BLaER1 treated with 17β-estradiol and CSF1 and Interleukin-3, amounts not matched to agents 10 nM and 100 nM (cell line): ENCODE measurements around the gene CHTF18.

Experiments
- H3K27ac ChIP-seq, 11 experiments: shearing (Covaris generic); formaldehyde crosslinking; 2 replicates each; pipeline ENCODE4 v1.8.1; 2022
- H3K27me3 ChIP-seq, 11 experiments: shearing (Covaris generic); formaldehyde crosslinking; 2 replicates each; pipeline ENCODE4 v1.8.1; 2022
- H3K36me3 ChIP-seq, 11 experiments: shearing (Covaris generic); formaldehyde crosslinking; 2 replicates each; pipeline ENCODE4 v1.8.1; 2022
- H3K4me1 ChIP-seq, 10 experiments: shearing (Covaris generic); formaldehyde crosslinking; 2 replicates each; pipeline ENCODE4 v1.8.1; 2022
- H3K4me2 ChIP-seq, 11 experiments: shearing (Covaris generic); formaldehyde crosslinking; 2 replicates each; pipeline ENCODE4 v1.8.1; 2022
- H3K4me3 ChIP-seq, 10 experiments: shearing (Covaris generic); formaldehyde crosslinking; 2 replicates each; pipeline ENCODE4 v1.8.1; 2022
- H3K9ac ChIP-seq, 11 experiments: shearing (Covaris generic); formaldehyde crosslinking; 2 replicates each; pipeline ENCODE4 v1.8.1; 2022
- H3K9me3 ChIP-seq, 11 experiments: shearing (Covaris generic); formaldehyde crosslinking; replicated peaks in 1 of 11; 2 replicates each; pipeline ENCODE4 v1.8.1; 2022
- H4K20me1 ChIP-seq, 11 experiments: shearing (Covaris generic); formaldehyde crosslinking; 2 replicates each; pipeline ENCODE4 v1.8.1; 2022
- Cebpa-rat ChIP-seq, 11 experiments: shearing (Covaris generic); IDR thresholded peaks; 2 replicates each; pipeline ENCODE4 v1.8.1; 2022

Gene CHTF18

DNA sequence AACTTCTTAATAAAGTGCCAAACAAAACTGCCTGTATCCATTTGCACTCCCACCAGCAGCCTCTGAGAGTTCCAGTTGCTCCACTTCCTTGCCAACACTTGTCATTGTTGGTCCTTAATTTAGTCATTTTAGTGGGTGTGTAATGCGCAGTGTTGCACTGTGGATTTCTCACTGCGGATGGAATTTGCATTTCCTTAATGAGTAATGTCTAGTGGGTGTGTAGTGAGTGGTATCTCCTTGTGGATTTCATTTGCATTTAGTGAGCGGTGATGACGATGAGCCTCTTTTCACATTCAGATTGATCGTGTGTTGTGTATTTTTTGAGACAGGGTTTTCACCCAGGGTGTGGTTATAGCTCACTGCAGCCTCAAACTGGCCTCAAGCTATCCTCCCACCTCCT, 32.0 kb upstream of the CHTF18 start:
- Histone ChIP-seq H3K4me1 (peaks cover 32 to 75% (median 44%) of the 10 kb centered on the region in 10 experiments), H3K36me3 (no peaks in the 10 kb centered on the region), H3K4me3 (no peak overlapping the region), H3K27ac (no peak overlapping the region), H3K4me2 (peak overlapping the region; percentile 68 to 92 (median 82); a peak in 19 of 22 replicates), H4K20me1 (no peaks in the 10 kb centered on the region), H3K9me3 (peaks cover 0 to 5% (median 0%) of the 10 kb centered on the region in 11 experiments; a peak in 2 of 22 replicates), H3K27me3 (no peaks in the 10 kb centered on the region), H3K9ac (no peak overlapping the region)
- TF ChIP-seq Cebpa-rat (IDR thresholded peaks at IDR 0.05), result no peak

DNA sequence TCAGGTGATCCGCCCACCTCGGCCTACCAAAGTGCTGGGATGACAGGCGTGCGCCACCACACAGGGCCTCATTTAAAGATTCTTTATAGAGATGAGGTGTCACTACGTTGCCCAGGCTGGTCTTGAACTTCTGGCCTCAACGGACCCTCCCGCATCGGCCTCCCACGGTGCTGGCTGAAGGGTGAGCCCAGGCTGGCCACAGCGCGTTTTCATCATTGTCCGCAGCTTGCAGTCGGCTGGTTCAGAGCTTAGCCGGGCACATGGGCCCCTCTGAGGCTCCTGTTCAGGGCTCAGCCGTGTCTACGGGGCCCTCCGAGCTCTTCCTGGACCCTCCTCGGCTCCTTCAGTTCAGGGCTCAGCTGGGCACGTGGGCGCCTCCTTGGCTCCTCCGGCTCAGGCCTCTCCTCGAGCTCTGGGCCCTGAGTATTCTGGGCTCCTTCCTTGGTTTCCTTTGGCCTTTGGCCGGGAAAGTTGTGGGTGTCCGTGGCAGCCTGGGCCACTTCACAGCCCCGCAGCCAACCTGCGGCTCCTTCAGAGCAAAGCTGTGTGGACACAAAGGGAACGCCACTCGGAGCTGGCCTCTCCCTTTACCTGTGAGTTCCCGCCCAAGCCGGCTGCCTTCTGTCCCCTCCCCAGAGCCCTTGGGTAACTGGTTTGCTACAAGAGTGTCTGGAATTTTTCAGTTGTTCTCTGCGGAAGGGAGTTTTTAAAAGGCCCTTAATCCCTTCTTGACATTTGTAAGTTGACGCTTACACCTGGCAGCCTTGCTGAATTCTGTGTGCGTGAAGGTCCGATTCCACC, 29.1 kb upstream of the CHTF18 start:
- no peak overlapping the region for H3K27ac ChIP-seq
- no peak overlapping the region for H3K9ac ChIP-seq
- H3K4me1 ChIP-seq, result peaks cover 35 to 64% (median 52%) of the 10 kb centered on the region in 10 experiments
- H3K4me3 ChIP-seq, result no peak overlapping the region
- H3K4me2 ChIP-seq, result no peak overlapping the region
- H3K9me3 ChIP-seq, result peaks cover 0 to 5% (median 0%) of the 10 kb centered on the region in 11 experiments; a peak in 2 of 22 replicates
- TF ChIP-seq Cebpa-rat (IDR thresholded peaks at IDR 0.05), result no peak
- no peaks in the 10 kb centered on the region for H3K27me3 ChIP-seq
- H4K20me1 ChIP-seq, result no peaks in the 10 kb centered on the region
- H3K36me3 ChIP-seq, result no peaks in the 10 kb centered on the region

DNA sequence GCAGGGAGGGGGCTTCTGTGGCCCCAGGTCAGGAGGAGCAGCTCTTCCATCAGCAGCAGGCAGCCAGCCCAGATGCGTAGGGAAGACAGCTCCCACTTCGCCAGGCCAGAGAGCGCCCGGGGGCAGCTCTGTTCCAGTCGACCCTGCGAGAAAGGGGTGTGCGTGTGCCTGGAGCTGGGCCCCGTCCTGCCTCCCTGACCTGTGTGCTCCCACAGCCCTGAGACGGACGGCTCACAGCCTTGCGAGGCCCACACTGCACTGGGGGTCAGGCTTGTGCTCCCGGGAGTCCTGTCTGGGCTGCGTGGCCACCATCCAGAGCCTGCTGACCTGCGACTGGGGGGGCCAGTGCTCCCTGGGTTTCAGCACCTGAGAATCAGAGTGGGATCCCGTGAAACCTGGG, 28.4 kb upstream of the CHTF18 start:
- no peak overlapping the region for H3K9ac ChIP-seq
- no peak for TF ChIP-seq Cebpa-rat (IDR thresholded peaks at IDR 0.05)
- H4K20me1 ChIP-seq, result no peaks in the 10 kb centered on the region
- no peak overlapping the region for H3K27ac ChIP-seq
- H3K4me2 ChIP-seq, result no peak overlapping the region
- no peak overlapping the region for H3K4me3 ChIP-seq
- no peaks in the 10 kb centered on the region for H3K36me3 ChIP-seq
- peaks cover 27 to 56% (median 46%) of the 10 kb centered on the region in 10 experiments for H3K4me1 ChIP-seq
- H3K9me3 ChIP-seq, result peaks cover 0 to 5% (median 0%) of the 10 kb centered on the region in 11 experiments; a peak in 2 of 22 replicates
- no peaks in the 10 kb centered on the region for H3K27me3 ChIP-seq

DNA sequence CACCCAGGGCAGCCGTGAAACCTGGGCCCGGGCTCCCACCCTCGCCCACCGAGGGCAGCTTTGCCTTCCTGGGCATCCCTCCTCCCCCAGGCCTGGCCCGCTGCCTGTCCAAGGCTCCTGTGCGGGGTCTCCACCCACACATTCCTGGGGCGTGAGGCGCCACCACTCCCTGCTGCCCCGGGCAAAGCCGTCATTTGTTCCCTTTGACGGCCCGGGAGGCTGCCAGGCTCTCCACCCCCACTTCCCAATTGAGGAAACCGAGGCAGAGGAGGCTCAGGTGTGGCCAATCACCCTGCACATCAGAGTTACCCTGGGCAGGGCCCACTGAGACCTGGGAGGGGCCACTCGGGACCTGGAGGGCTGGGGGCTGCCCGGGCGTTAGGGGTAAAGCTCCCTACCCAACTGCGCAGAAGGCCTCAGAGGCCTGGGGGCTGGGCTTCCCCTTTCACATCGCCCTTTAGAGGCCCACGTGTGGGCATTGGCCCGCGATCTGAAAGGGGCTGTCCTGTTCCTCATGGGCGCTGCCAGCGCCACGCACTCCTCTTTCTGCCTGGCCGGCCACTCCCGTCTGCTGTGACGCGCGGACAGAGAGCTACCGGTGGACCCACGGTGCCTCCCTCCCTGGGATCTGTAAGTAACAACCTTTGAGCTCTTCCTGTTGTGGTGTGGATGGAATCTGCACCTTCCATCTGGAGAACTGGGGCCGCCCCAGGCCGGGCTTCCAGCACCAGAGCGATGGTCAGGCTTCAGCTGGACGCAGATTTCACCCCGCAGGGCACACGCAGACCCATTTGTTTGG, 27.7 kb upstream of the CHTF18 start, which contains the start of gene MSLN:
Gene MSLN (plus strand): TSS at position 190 of the 799 bp plus-strand sequence. CDS start 1,947 bp downstream, outside the sequence.
- H3K27me3 ChIP-seq, result no peaks in the 10 kb centered on the region
- peaks cover 20 to 49% (median 40%) of the 10 kb centered on the region in 10 experiments for H3K4me1 ChIP-seq
- peak within 1 kb of the TSS; percentile 1 to 58 (median 36); a peak in 17 of 22 replicates for H3K4me2 ChIP-seq
- no peak within 1 kb of the TSS for H3K4me3 ChIP-seq
- peaks cover 0 to 5% (median 0%) of the 10 kb centered on the region in 11 experiments; a peak in 2 of 22 replicates for H3K9me3 ChIP-seq
- TF ChIP-seq Cebpa-rat (IDR thresholded peaks at IDR 0.05), result no peak
- no peaks in the 10 kb centered on the region; a peak in 1 of 22 replicates for H4K20me1 ChIP-seq
- H3K9ac ChIP-seq, result no peak within 1 kb of the TSS; a peak in 1 of 22 replicates
- H3K36me3 ChIP-seq, result no peaks in the 10 kb centered on the region
- no peak within 1 kb of the TSS for H3K27ac ChIP-seq

DNA sequence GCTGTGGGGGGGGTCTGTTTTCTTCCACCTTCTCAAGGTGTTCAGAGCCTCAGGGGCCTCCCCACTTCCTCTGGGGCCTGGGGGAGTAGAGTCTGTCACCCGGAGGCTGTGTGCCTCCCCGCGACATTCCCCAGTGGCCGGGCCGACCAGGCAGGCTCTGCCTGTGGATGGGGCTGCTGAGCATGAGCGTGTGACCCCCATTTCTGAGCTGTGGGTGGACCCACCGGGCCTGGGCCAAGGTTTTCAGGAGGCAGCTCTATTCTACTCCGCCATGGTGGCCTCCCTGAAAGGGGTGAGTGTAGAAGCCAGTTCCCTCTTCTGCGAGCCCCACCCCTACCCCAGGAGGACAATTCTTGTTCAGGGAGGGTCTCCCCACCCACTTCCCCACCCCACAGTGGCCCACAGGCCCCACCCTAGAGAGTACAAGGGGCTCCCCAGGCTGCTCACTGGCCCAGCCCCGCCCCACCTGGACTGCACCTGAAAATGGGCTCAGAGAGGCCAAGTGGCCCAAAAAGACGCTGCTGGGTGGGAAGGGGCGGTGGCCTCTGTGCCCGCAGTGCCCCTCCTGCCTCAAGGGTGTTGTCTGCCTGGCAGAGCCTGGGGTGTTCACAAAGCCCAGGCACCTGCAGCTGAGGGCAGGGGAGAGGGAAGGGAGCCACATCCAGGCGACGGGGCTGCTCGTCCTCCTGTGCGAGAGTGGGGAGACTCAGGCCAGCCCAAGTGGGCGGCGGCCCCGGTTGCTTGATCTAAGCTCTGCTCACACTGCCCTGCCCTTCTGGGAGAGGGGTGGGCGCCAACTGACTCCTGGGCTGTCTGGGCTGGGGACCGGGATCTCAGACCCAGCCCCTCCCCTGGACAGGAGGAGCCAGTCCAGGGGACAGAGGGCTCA, 26.6 kb upstream of the CHTF18 start:
- no peak for TF ChIP-seq Cebpa-rat (IDR thresholded peaks at IDR 0.05)
- no peak overlapping the region for H3K27ac ChIP-seq
- H4K20me1 ChIP-seq, result no peaks in the 10 kb centered on the region; a peak in 1 of 22 replicates
- 0 out of 22 replicates have a peak overlapping the region, but pooled peaks of 1 of the 11 experiments have one; percentile 5 for H3K9ac ChIP-seq
- H3K4me1 ChIP-seq, result peaks cover 14 to 44% (median 35%) of the 10 kb centered on the region in 10 experiments
- H3K4me3 ChIP-seq, result no peak overlapping the region
- H3K27me3 ChIP-seq, result no peaks in the 10 kb centered on the region
- H3K9me3 ChIP-seq, result no peaks in the 10 kb centered on the region
- H3K4me2 ChIP-seq, result peak overlapping the region in 10 of 11 experiments; percentile 9 to 58 (median 36); a peak in 17 of 22 replicates
- no peaks in the 10 kb centered on the region for H3K36me3 ChIP-seq

DNA sequence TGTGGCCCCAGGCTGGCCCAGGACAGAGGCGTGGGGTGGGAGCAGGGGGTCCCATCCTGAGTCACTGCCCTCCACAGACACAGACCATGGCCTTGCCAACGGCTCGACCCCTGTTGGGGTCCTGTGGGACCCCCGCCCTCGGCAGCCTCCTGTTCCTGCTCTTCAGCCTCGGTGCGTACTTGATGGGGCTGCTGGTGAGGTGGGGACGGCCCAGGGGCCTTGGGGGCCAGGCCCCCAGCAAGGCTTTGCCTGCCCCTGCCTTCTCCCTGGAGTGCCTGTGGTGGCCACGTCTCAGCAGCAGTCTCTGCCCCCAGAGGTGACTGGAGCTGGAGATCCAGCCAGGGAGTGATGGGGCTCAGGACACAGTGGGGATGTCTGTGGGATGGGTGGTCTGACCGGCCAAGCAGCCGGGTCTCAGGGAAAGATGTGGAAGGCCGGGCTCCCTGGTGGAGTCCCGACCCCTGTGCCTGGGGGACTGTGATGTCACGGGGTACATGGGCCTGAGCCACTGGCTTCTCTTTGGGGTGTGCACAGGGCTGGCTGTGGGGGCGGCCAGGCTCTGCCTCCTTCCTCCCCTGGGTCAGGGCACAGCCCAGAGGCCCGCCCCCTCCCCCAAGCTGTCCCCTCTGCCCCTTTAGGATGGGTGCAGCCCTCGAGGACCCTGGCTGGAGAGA, 25.7 kb upstream of the CHTF18 start:
- Histone ChIP-seq H4K20me1 (no peaks in the 10 kb centered on the region; a peak in 1 of 22 replicates), H3K4me2 (peak overlapping the region in 6 of 11 experiments; percentile 28 to 58 (median 38); a peak in 8 of 22 replicates), H3K4me3 (no peak overlapping the region), H3K9me3 (no peaks in the 10 kb centered on the region), H3K27me3 (no peaks in the 10 kb centered on the region), H3K27ac (no peak overlapping the region), H3K9ac (0 out of 22 replicates have a peak overlapping the region, but pooled peaks of 2 of the 11 experiments have one; percentile 2 to 5), H3K4me1 (peaks cover 5 to 35% (median 26%) of the 10 kb centered on the region in 10 experiments), H3K36me3 (no peaks in the 10 kb centered on the region)
- no peak for TF ChIP-seq Cebpa-rat (IDR thresholded peaks at IDR 0.05)

DNA sequence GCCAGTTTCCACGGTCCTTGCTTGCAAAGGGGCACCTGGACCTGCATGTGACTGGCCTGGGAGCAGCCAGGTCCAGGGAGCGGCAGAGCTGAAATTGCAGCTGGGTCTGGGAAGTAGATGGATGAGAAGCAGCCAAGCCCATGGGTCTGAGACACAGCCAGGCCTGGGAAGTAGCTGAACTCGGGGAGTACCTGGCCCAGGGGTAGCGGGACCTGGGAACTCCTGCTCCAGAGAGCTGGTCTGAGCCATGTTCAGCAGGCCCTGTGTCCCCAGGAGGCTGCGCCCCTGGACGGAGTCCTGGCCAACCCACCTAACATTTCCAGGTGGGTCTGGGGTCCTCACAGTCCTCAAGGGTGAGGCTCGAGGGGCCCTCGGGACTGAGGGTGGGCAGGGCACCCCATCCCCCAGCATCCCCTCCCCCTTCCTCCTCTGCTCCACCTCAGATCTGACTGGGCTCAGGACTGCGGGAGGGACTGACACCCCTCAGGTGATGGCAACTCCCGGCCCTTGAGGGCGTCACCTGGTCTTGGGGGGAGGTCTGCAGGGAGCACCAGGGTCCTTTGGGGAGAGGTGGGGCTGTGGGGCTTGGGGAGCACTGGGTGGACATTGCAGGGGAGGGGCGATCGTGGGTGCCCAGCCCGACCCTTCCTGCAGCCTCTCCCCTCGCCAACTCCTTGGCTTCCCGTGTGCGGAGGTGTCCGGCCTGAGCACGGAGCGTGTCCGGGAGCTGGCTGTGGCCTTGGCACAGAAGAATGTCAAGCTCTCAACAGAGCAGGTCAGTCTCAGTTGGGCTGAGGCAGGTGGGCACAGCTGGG, 24.8 kb upstream of the CHTF18 start:
- Histone ChIP-seq H3K4me3 (no peak overlapping the region), H3K36me3 (no peaks in the 10 kb centered on the region), H3K4me2 (0 out of 22 replicates have a peak overlapping the region, but pooled peaks of 1 of the 11 experiments have one; percentile 50)

More for the DNA sequence above, 24.8 kb upstream of the CHTF18 start:
- Histone ChIP-seq H3K27me3 (no peaks in the 10 kb centered on the region), H3K9me3 (no peaks in the 10 kb centered on the region), H3K4me1 (peaks cover 0 to 29% (median 21%) of the 10 kb centered on the region in 10 experiments; a peak in 19 of 20 replicates), H4K20me1 (no peaks in the 10 kb centered on the region; a peak in 1 of 22 replicates), H3K27ac (no peak overlapping the region), H3K9ac (no peak overlapping the region)
- no peak for TF ChIP-seq Cebpa-rat (IDR thresholded peaks at IDR 0.05)
